ENCODE measurements around the gene RASA2. TPM values are rescaled to one million over a fixed set of nuclear protein-coding genes. Genes with fewer than 3 reads are reported as not detected.

Gene RASA2
- polyA plus RNA-seq, 1 donor (not counting 4 experiments of a cell fraction or from before 2014, with no cell fraction given), result 10.3 TPM

GRCh38 chr3:141655801-141656200, 169.0 kb downstream of the RASA2 start:
- peaks cover 4% of the 10 kb centered on the region for H3K9me3 ChIP-seq (ENCODE audit: control insufficient read depth, low read depth, low read length)
- no peaks in the 10 kb centered on the region for H3K36me3 ChIP-seq (ENCODE audit: control insufficient read depth in 2 of 2, extremely low read depth in 1 of 2, insufficient read depth in 2 of 2, low read length in 2 of 2)
- H3K4me1 ChIP-seq (ENCODE audit: control insufficient read depth, extremely low read depth, insufficient read depth, low read length), result no peaks in the 10 kb centered on the region
- H3K79me2 ChIP-seq (ENCODE audit: control insufficient read depth, insufficient read depth, low read length), result no peaks in the 10 kb centered on the region
- FAIRE-seq, result no peak
- TF ChIP-seq EZH2 (IDR thresholded peaks at IDR 0.05; ENCODE audit: low read length) (no peak), CTCF (optimal IDR thresholded peaks at IDR 0.05 in 1 of 3, IDR thresholded peaks at IDR 0.05 in 1 of 3, conservative IDR thresholded peaks at IDR 0.05 in 1 of 3; ENCODE audit: extremely low read depth in 1 of 3, insufficient read depth in 2 of 3, low read length in 3 of 3) (no peak)
- no peak overlapping the region for H3K27ac ChIP-seq (ENCODE audit: control insufficient read depth, insufficient read depth, low read length)
- no peaks in the 10 kb centered on the region for H4K20me1 ChIP-seq (ENCODE audit: control insufficient read depth, extremely low read depth, insufficient read depth, low read length)
- dilution Hi-C loops (cut with MboI; ENCODE audit: extremely low pct_ligation_motif_present, low sequenced_read_pairs), result no loop called here
- H3K9me1 ChIP-seq (ENCODE audit: control insufficient read depth, extremely low read depth, insufficient read depth, low read length), result no peaks in the 10 kb centered on the region
- no peak overlapping the region for H3K9ac ChIP-seq (ENCODE audit: control insufficient read depth, extremely low read depth, insufficient read depth, low read length)
- H3K4me2 ChIP-seq (ENCODE audit: control insufficient read depth, extremely low read depth, insufficient read depth, low read depth, low read length), result no peak overlapping the region
- DNase-seq (ENCODE audit: low read depth, low spot score), result no peak
- H3K27me3 ChIP-seq (ENCODE audit: control insufficient read depth, extremely low read depth, insufficient read depth, low read length), result peaks cover 39% of the 10 kb centered on the region
- no peak overlapping the region for H2AFZ ChIP-seq (ENCODE audit: control insufficient read depth, low read length)
- no peak overlapping the region for H3K4me3 ChIP-seq (ENCODE audit: control insufficient read depth in 2 of 3, extremely low read depth in 1 of 3, insufficient read depth in 2 of 3, low read depth in 1 of 3, low read length in 3 of 3)

DNA sequence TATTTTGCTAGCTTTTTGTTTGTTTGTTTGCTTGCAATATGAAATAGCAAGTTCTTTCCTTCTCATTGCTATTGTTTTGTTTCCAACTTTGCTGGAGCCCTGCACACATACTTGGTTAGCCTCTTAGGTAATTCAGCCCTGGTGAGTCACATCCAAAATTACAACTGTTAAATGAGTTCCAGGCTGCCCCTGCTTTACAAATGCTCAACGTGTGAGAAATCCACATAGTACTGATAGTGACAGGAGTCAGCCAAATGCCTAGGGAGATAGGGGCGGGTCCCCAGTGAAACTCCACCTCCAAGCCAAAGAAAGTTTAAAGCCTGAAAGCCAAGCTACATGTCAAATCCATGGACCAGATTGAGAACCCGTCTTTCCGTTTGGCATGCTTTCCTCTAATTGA, 169.9 kb downstream of the RASA2 start:
- H3K9ac ChIP-seq (ENCODE audit: control insufficient read depth, extremely low read depth, insufficient read depth, low read length), result no peak overlapping the region
- no peak overlapping the region for H2AFZ ChIP-seq (ENCODE audit: control insufficient read depth, low read length)
- H3K27ac ChIP-seq (ENCODE audit: control insufficient read depth, insufficient read depth, low read length), result no peak overlapping the region
- dilution Hi-C loops (cut with MboI; ENCODE audit: extremely low pct_ligation_motif_present, low sequenced_read_pairs), result no loop called here
- H3K9me3 ChIP-seq (ENCODE audit: control insufficient read depth, low read depth, low read length), result peaks cover 4% of the 10 kb centered on the region
- FAIRE-seq, result peak; percentile 79
- H3K4me3 ChIP-seq (ENCODE audit: control insufficient read depth in 2 of 3, extremely low read depth in 1 of 3, insufficient read depth in 2 of 3, low read depth in 1 of 3, low read length in 3 of 3), result no peak overlapping the region
- TF ChIP-seq EZH2 (IDR thresholded peaks at IDR 0.05; ENCODE audit: low read length) (no peak), CTCF (optimal IDR thresholded peaks at IDR 0.05 in 1 of 3, IDR thresholded peaks at IDR 0.05 in 1 of 3, conservative IDR thresholded peaks at IDR 0.05 in 1 of 3; ENCODE audit: extremely low read depth in 1 of 3, insufficient read depth in 2 of 3, low read length in 3 of 3) (no peak)
- H3K9me1 ChIP-seq (ENCODE audit: control insufficient read depth, extremely low read depth, insufficient read depth, low read length), result no peaks in the 10 kb centered on the region
- no peaks in the 10 kb centered on the region for H3K36me3 ChIP-seq (ENCODE audit: control insufficient read depth in 2 of 2, extremely low read depth in 1 of 2, insufficient read depth in 2 of 2, low read length in 2 of 2)
- no peaks in the 10 kb centered on the region for H3K4me1 ChIP-seq (ENCODE audit: control insufficient read depth, extremely low read depth, insufficient read depth, low read length)
- no peaks in the 10 kb centered on the region for H3K79me2 ChIP-seq (ENCODE audit: control insufficient read depth, insufficient read depth, low read length)
- H4K20me1 ChIP-seq (ENCODE audit: control insufficient read depth, extremely low read depth, insufficient read depth, low read length), result no peaks in the 10 kb centered on the region
- peak; percentile 19 for DNase-seq (ENCODE audit: low read depth, low spot score)
- H3K4me2 ChIP-seq (ENCODE audit: control insufficient read depth, extremely low read depth, insufficient read depth, low read depth, low read length), result no peak overlapping the region
- peaks cover 46% of the 10 kb centered on the region for H3K27me3 ChIP-seq (ENCODE audit: control insufficient read depth, extremely low read depth, insufficient read depth, low read length)
